ENCODE measurements around the gene CCDC85B.

Gene CCDC85B

DNA sequence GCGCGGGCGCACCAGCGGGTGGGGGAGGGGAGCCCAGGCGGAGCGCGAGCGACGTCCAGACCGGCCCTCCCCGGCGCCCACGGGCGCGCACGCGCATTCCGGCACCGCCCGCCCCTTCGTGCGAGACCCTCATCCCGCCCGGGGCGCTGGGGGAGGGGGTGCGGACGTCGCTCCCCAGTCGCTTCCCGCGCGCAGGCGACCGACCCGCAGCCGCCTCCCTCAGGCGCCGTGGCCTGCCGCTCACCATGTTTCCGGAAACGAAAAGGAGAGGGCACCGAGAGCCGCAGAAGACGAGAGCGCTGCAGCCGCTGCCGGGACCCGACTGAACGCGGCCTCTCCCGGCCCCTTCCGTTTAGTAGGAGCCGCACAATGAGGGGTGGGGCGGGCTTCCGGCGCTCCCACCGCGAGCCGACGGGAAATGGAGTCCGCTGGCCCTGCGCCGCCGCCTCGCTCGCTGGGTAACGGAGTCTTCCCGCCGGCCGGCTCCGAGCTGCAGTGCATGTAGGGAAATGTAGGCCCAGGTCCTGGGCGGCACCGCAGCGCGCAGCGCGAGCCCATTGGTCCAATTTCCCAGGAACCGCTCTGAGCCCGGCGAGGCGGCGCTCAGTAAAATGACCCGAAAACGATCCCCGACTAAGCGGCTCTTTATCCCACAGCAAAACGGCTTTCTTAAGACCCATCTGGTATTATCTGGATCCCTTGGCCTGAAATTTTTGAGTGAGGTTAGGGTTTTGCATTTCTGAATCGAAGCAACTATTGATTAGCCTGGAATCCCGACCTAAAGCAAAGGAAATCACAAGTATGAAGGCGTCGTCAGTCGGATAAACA is 32.4 kb upstream of the CCDC85B start, which contains the start of gene CFL1:
CFL1 (minus strand) TSS at position 328 of the 828 bp plus-strand sequence; CDS start at position 247, 81 bp downstream.
- DNase-seq (ENCODE audit: low spot score) = peak; percentile 95

DNA sequence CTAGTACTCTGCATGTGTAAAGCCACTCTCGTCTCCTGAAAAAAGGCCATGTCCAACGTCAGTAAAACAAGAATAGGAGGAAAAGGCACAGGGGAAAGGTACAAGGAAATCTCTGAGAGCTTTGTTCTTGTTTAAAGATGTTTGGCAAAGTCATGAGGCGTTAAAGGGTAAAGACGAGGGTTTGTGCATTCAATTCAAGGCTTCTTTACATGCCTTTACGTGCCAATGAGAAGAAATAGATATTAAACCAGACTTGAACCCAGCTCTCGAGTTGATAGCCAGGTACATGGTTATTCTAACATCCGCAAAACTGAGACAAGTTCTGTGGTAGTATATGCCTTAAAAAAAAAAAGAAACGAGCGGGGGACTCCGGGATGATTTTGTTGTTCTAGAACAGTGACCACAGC is 31.8 kb upstream of the CCDC85B start:
- peak; percentile 42 for DNase-seq (ENCODE audit: low spot score)

GRCh38 chr11:65859095-65859811 is 31.2 kb upstream of the CCDC85B start:
- DNase-seq (ENCODE audit: low spot score) = peak; percentile 95

GRCh38 chr11:65859812-65860277 is 30.6 kb upstream of the CCDC85B start:
- no peak for DNase-seq (ENCODE audit: low spot score)

- peak; percentile 97 for DNase-seq (ENCODE audit: low spot score)
Observed at GRCh38 chr11:65860278-65861164, 30.0 kb upstream of the CCDC85B start, which contains the start of gene MUS81. TSS of gene MUS81 (plus strand) at chr11:65860433. CDS start at chr11:65860754, 321 bp downstream.

GRCh38 chr11:65861165-65861505 is 29.3 kb upstream of the CCDC85B start:
- DNase-seq (ENCODE audit: low spot score) = no peak

DNA sequence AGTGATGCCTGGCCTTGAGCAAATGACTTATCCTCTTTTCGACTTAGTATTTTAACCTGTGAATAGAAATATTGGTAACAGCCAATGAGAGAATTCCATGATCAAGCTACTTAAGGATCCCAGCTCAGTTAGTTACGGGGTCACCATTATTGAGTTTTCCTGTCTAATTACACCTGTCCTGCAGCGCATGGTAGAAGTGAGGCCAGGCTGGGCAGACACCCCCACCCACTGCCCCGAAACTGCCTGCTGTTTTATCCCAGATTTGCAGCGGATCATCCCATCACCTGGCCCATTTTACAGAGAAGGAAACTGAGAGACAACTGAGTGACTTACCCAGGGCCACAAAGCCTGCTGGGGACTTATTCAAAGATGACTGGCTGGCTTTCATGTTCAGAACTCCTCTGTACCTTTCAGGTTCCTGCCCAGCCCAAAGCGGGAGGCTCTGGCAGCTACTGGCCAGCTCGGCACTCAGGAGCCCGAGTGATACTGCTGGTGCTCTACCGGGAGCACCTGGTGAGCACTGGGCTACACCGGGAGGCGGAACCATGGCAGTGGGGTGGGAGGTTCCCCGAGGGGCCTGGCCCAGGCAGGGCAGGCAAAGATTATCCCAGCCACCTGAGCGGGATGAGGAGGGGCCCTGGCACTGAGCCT is 28.8 kb upstream of the CCDC85B start:
- DNase-seq (ENCODE audit: low spot score) = no peak

GRCh38 chr11:65862191-65862735 is 28.2 kb upstream of the CCDC85B start:
- no peak for DNase-seq (ENCODE audit: low spot score)

GRCh38 chr11:65862941-65863888 is 27.3 kb upstream of the CCDC85B start:
- no peak for DNase-seq (ENCODE audit: low spot score)

DNA sequence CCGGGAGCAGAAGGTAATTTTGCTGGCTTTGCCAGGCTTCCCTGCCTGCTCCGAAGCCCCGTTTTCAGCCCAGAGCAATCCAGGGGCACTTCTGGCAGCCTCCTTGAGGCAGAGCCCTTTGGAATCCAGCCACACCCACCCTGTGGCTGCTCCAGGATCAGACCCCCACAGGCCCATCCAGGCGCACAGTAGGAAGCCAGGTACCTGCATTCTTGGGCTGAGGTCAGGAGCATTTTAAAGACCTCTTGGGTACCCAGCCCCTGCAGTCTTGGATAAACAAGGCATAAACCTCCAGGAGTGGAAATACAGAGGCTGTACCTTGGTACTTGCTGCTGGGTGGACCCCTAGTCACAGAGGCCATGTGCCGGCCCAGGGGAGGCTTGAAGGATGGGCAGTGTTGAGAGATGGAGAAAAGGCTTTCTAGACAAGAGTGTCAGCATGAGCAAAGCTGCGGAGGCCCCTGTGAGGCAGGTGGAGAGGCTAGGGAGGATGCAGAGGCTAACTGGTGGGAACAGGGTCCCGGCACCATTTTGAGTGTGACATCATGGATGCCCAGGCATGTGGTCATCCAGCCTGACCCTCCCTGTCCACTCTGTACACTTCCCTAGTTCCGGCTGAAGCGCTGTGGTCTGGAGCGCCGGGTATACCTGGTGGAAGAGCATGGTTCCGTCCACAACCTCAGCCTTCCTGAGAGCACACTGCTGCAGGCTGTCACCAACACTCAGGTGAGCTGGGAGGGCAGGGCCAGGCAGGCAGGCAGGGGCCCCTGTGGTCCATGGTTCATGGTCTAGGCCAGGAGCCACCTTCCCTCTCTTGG is 26.4 kb upstream of the CCDC85B start:
- DNase-seq (ENCODE audit: low spot score) = no peak

GRCh38 chr11:65864706-65865471 is 25.6 kb upstream of the CCDC85B start:
- DNase-seq (ENCODE audit: low spot score) = no peak

- DNase-seq (ENCODE audit: low spot score) = no peak
Observed at GRCh38 chr11:65865550-65866172, 24.8 kb upstream of the CCDC85B start.

GRCh38 chr11:65866509-65867283 is 23.8 kb upstream of the CCDC85B start:
- DNase-seq (ENCODE audit: low spot score) = no peak

- no peak for DNase-seq (ENCODE audit: low spot score)
Observed at GRCh38 chr11:65867284-65868071, 23.0 kb upstream of the CCDC85B start.

DNA sequence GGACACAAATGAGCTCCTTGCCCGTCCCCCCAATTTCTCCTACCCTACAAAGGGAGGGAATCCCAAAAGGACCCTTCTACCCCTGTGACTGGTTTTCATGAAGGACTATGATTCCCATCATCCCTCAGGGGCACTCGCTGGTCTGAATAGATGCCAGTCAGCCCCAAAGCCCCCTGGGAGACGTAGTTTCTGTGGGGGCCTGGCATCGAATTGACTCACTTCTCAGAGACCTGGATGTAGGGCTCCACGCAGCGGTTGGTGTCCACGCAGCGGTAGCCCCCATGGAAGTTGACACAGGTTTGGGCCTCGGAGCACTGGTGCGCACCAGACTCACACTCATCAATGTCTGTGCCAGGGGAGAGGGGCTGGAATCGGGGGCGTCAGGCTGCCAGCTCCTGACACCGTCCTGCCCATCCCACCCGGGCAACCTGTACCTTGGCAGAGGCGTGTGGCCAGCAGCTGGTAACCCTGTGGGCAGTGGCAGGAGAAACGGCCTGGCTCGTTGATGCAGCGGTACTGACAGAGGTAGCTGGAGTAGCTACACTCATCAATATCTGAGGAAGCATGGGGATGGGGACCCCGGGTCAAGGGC is 22.3 kb upstream of the CCDC85B start:
- no peak for DNase-seq (ENCODE audit: low spot score)

DNA sequence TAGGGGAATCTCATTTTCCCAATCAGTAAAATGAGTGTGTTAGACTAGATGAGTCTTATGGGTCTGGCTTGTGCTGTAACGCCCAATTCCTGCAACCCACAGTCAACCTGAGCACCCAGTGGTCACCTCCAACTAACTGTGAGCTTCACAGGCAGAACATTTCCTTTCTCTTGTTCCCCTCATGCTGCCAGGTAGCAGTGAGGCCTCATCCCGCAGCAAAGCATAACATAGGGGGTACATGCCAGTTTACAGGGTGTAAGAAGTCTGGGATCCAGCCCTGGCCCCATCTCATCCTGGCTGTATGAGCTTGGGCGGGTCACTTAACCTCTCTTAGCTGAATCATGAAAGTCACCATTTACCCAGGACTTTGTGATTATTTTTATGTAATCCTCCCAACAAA is 21.6 kb upstream of the CCDC85B start:
- DNase-seq (ENCODE audit: low spot score) = no peak
